Gastroesophageal sphincter (tissue), 4 donors: Measurements from ENCODE around the gene PCDHGC5. TPM values are rescaled to one million over a fixed set of nuclear protein-coding genes. Genes with fewer than 3 reads are reported as not detected.
A peak's percentile ranks its signal among the peaks of the same experiment; 100 is the strongest.

Experiments
- ATAC-seq: fragments of 150-250 bp; one replicate; pipeline ENCODE4 v1.9.1; 2016; ENCODE audit warnings: mild to moderate bottlenecking, moderate library complexity
- H3K27ac ChIP-seq, 4 donors: fragments of 200-600 bp; sonication (generic) in 3 of 4; 1 replicate in 3 of 4; 2 replicates in 1 of 4; pipeline ENCODE4 v1.5.1; 2016 to 2019
- H3K27me3 ChIP-seq: fragments of 200-600 bp; sonication (generic); one replicate; pipeline ENCODE4 v1.5.1; 2019
- H3K36me3 ChIP-seq, 2 donors: fragments of 200-600 bp; sonication (generic); one replicate each; pipeline ENCODE4 v1.5.1; 2019; ENCODE audit warnings: control low read depth in 1 of 2
- H3K4me1 ChIP-seq, 3 donors: fragments of 200-600 bp; sonication (generic); 1 replicate in 2 of 3; 2 replicates in 1 of 3; pipeline ENCODE4 v1.5.1; 2016 to 2019; ENCODE audit warnings: control low read depth in 2 of 3
- H3K4me3 ChIP-seq, 2 donors: fragments of 200-600 bp; sonication (generic); one replicate each; pipeline ENCODE4 v1.5.1; 2019; ENCODE audit warnings: mild to moderate bottlenecking in 1 of 2, moderate library complexity in 1 of 2
- H3K9me3 ChIP-seq, 3 donors: fragments of 200-600 bp; sonication (generic); one replicate each; pipeline ENCODE4 v1.5.1; 2017 to 2019; ENCODE audit warnings: control low read depth in 2 of 3
- EP300 ChIP-seq: sonication (generic); formaldehyde crosslinking; IDR thresholded peaks from one replicate; pipeline ENCODE4 v1.6.1; 2017; ENCODE audit warnings: antibody characterized with exemption, mild to moderate bottlenecking
- POLR2A ChIP-seq, 2 donors: fragments of 450-650 bp; IDR thresholded peaks; one replicate each; pipeline ENCODE4 v1.6.1; 2017; ENCODE audit warnings: antibody characterized with exemption in 2 of 2, mild to moderate bottlenecking in 2 of 2, moderate library complexity in 1 of 2
- POLR2AphosphoS5 ChIP-seq: sonication (generic); formaldehyde crosslinking; IDR thresholded peaks from one replicate; pipeline ENCODE4 v1.6.1; 2017; ENCODE audit warnings: antibody characterized with exemption
- WGBS, 2 donors: methylation state at CpG; one replicate each; pipeline ENCODE4 v1.1.5; 2018; ENCODE audit warnings: low coverage in 1 of 2; 5-methylcytosine and 5-hydroxymethylcytosine counted together
- total RNA-seq, 4 donors: library from RNA; depleted of rRNA; stranded (reverse); fragments of >200 nt; gene quantifications; one replicate each; pipeline ENCODE4 v1.1.0, GENCODE V29; 2016
- TF ChIP-seq, protein P1 (sequence below), 4 experiments: fragments of 200-600 bp in 2 of 4; fragments of 450-650 bp in 2 of 4; sonication (generic) in 1 of 4; IDR thresholded peaks; one replicate each; pipeline ENCODE4 v1.5.1; 2017 to 2019; ENCODE audit warnings: antibody characterized with exemption in 4 of 4, mild to moderate bottlenecking in 2 of 4, moderate library complexity in 2 of 4

Gene PCDHGC5
- total RNA-seq, 4 donors from 2014 or later, result 0.07 to 5.1 (median 1.8) TPM

DNA sequence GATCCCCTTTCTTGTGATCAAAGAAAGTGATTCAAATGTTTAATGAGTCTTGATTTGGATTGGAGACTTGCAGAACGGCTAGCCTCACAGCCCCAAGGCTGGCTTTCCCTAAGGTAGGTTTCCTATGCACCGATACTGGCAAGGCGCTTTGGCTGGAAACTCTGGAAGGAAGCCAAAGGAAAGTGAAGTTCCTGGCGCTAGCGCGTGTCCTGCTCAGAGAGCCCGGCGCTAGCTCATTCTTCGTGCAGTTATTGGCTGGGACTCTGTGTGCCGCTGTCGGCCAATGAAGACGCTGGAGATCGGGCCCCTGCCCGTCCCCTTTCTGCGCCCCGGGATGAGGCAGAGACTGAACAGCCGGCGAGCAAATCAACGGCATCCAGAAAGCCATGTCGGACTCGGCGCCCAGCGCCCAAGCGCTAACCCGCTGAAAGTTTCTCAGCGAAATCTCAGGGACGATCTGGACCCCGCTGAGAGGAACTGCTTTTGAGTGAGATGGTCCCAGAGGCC, 13.2 kb upstream of the PCDHGC5 start, which contains the start of gene PCDHGC3:
Gene PCDHGC3, plus strand, starts transcription at position 342 of the 507 bp plus-strand sequence. Its CDS starts 151 bp downstream, at position 493.
- Histone ChIP-seq H3K4me1 (peaks cover 3 to 46% (median 21%) of the 10 kb centered on the region in 3 donors), H3K9me3 (no peaks in the 10 kb centered on the region), H3K36me3 (peaks cover 0 to 6% of the 10 kb centered on the region in 2 donors), H3K27me3 (no peaks in the 10 kb centered on the region), H3K27ac (peak within 1 kb of the TSS; percentile 65 to 95 (median 91)), H3K4me3 (peak within 1 kb of the TSS; percentile 58 to 62)
- ATAC-seq, result peak; percentile 99
- WGBS, 2 donors, result 0% methylated on average over 4 of the region's 28 CpGs; no CpG with 5 or more reads in 1 of the 2 donors
- peak; percentile 87 for TF ChIP-seq POLR2AphosphoS5
- no peak for TF ChIP-seq EP300
- TF ChIP-seq, protein P1, sequence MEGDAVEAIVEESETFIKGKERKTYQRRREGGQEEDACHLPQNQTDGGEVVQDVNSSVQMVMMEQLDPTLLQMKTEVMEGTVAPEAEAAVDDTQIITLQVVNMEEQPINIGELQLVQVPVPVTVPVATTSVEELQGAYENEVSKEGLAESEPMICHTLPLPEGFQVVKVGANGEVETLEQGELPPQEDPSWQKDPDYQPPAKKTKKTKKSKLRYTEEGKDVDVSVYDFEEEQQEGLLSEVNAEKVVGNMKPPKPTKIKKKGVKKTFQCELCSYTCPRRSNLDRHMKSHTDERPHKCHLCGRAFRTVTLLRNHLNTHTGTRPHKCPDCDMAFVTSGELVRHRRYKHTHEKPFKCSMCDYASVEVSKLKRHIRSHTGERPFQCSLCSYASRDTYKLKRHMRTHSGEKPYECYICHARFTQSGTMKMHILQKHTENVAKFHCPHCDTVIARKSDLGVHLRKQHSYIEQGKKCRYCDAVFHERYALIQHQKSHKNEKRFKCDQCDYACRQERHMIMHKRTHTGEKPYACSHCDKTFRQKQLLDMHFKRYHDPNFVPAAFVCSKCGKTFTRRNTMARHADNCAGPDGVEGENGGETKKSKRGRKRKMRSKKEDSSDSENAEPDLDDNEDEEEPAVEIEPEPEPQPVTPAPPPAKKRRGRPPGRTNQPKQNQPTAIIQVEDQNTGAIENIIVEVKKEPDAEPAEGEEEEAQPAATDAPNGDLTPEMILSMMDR (IDR thresholded peaks at IDR 0.05), result peak in 3 of 4 experiments; percentile 20 to 70 (median 41)
- peak; percentile 60 to 72 for TF ChIP-seq POLR2A (IDR thresholded peaks at IDR 0.05)

DNA sequence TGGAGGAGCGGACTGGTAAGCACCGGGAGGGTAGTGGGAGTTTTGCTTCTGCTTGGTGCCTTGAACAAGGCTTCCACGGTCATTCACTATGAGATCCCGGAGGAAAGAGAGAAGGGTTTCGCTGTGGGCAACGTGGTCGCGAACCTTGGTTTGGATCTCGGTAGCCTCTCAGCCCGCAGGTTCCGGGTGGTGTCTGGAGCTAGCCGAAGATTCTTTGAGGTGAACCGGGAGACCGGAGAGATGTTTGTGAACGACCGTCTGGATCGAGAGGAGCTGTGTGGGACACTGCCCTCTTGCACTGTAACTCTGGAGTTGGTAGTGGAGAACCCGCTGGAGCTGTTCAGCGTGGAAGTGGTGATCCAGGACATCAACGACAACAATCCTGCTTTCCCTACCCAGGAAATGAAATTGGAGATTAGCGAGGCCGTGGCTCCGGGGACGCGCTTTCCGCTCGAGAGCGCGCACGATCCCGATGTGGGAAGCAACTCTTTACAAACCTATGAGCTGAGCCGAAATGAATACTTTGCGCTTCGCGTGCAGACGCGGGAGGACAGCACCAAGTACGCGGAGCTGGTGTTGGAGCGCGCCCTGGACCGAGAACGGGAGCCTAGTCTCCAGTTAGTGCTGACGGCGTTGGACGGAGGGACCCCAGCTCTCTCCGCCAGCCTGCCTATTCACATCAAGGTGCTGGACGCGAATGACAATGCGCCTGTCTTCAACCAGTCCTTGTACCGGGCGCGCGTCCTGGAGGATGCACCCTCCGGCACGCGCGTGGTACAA, 12.6 kb upstream of the PCDHGC5 start:
- Histone ChIP-seq H3K36me3 (no peaks in the 10 kb centered on the region), H3K27me3 (no peaks in the 10 kb centered on the region), H3K9me3 (no peaks in the 10 kb centered on the region), H3K4me3 (peak overlapping the region; percentile 58 to 62), H3K27ac (peak overlapping the region; percentile 65 to 95 (median 91)), H3K4me1 (peaks cover 3 to 53% (median 21%) of the 10 kb centered on the region in 3 donors)
- 0% methylated on average over 11 of the region's 58 CpGs; no CpG with 5 or more reads in 1 of the 2 donors for WGBS, 2 donors
- TF ChIP-seq POLR2AphosphoS5, result peak; percentile 25
- TF ChIP-seq, protein P1 (IDR thresholded peaks at IDR 0.05), result no peak
- peak; percentile 61 for ATAC-seq

DNA sequence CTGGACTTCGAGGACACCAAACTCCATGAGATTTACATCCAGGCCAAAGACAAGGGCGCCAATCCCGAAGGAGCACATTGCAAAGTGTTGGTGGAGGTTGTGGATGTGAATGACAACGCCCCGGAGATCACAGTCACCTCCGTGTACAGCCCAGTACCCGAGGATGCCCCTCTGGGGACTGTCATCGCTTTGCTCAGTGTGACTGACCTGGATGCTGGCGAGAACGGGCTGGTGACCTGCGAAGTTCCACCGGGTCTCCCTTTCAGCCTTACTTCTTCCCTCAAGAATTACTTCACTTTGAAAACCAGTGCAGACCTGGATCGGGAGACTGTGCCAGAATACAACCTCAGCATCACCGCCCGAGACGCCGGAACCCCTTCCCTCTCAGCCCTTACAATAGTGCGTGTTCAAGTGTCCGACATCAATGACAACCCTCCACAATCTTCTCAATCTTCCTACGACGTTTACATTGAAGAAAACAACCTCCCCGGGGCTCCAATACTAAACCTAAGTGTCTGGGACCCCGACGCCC, 11.8 kb upstream of the PCDHGC5 start:
- peak overlapping the region in 3 of 4 donors; percentile 89 to 95 (median 93) for H3K27ac ChIP-seq
- WGBS, 2 donors, result 10 to 43% methylated on average over 4 to 8 of the region's 24 CpGs
- peak overlapping the region; percentile 58 to 62 for H3K4me3 ChIP-seq
- no peaks in the 10 kb centered on the region for H3K9me3 ChIP-seq
- H3K4me1 ChIP-seq, result peaks cover 3 to 61% (median 21%) of the 10 kb centered on the region in 3 donors
- H3K27me3 ChIP-seq, result no peaks in the 10 kb centered on the region
- H3K36me3 ChIP-seq, result no peaks in the 10 kb centered on the region
- no peak for ATAC-seq
- TF ChIP-seq, protein P1 (IDR thresholded peaks at IDR 0.05), result no peak
- no peak for TF ChIP-seq POLR2A (IDR thresholded peaks at IDR 0.05)
- no peak for TF ChIP-seq EP300
- TF ChIP-seq POLR2AphosphoS5, result no peak

DNA sequence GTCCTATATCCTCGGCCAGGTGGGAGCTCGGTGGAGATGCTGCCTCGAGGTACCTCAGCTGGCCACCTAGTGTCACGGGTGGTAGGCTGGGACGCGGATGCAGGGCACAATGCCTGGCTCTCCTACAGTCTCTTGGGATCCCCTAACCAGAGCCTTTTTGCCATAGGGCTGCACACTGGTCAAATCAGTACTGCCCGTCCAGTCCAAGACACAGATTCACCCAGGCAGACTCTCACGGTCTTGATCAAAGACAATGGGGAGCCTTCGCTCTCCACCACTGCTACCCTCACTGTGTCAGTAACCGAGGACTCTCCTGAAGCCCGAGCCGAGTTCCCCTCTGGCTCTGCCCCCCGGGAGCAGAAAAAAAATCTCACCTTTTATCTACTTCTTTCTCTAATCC, 11.1 kb upstream of the PCDHGC5 start:
- Histone ChIP-seq H3K27ac (peak overlapping the region in 2 of 4 donors; percentile 89 to 95), H3K4me3 (peak overlapping the region; percentile 58 to 62), H3K9me3 (no peaks in the 10 kb centered on the region), H3K4me1 (peaks cover 3 to 68% (median 21%) of the 10 kb centered on the region in 3 donors), H3K36me3 (no peaks in the 10 kb centered on the region), H3K27me3 (no peaks in the 10 kb centered on the region)
- no peak for TF ChIP-seq POLR2AphosphoS5
- no peak for TF ChIP-seq EP300
- no peak for TF ChIP-seq POLR2A (IDR thresholded peaks at IDR 0.05)
- TF ChIP-seq, protein P1 (IDR thresholded peaks at IDR 0.05), result no peak
- WGBS, 2 donors, result 10 to 30% methylated on average over 2 to 6 of the region's 13 CpGs
- ATAC-seq, result no peak
